CD4-positive, alpha-beta T cell (primary cell): ENCODE measurements around the gene MAN2A1. TPM values are rescaled to one million over a fixed set of nuclear protein-coding genes. Genes with fewer than 3 reads are reported as not detected.
"Not testable (repeated sequence)": the region's sequence is repeated elsewhere in the genome, so short reads cannot be mapped to it uniquely, and the experiment has no call there.

Experiments
- ATAC-seq: fragments of 200-7000 bp; cut with Tn5 transposase; one replicate; pipeline ENCODE4 v1.10.0; 2022; ENCODE audit warnings: mild to moderate bottlenecking; ENCODE audit not compliant: poor library complexity
- CTCF ChIA-PET: fragments of 350-600 bp; sonication (Branson Sonifier 250); formaldehyde crosslinking; loops from one replicate; lab custom pipeline; 2021; ENCODE audit warnings: antibody characterized with exemption, inconsistent platforms; lab: Charles Lee
- POLR2A ChIA-PET: fragments of 350-600 bp; sonication (Branson Sonifier 250); formaldehyde crosslinking; loops from one replicate; lab custom pipeline; 2021; ENCODE audit warnings: antibody characterized with exemption, inconsistent platforms; lab: Charles Lee
- DNase-seq, 14 experiments: peaks; one replicate each; pipeline ENCODE4 v3.0.0-alpha.2; 2013 to 2020; ENCODE audit warnings: mixed read lengths in 2 of 14
- H3K27ac ChIP-seq, 2 donors: one replicate each; pipeline versions ENCODE4 v1.5.1 to v1.7.0; 2013; ENCODE audit warnings: low read length in 2 of 2, low read depth in 1 of 2, mild to moderate bottlenecking in 1 of 2
- H3K27me3 ChIP-seq, 2 experiments: 1 replicate in 1 of 2; 2 replicates in 1 of 2; pipeline versions ENCODE4 v1.6.1 to v1.7.0; 2013; ENCODE audit warnings: low read length in 2 of 2, control low read depth in 1 of 2, mild to moderate bottlenecking in 1 of 2, moderate library complexity in 1 of 2; ENCODE audit not compliant: insufficient read depth in 2 of 2, control insufficient read depth in 1 of 2
- H3K36me3 ChIP-seq: one replicate; pipeline ENCODE4 v1.6.1; 2013; ENCODE audit warnings: low read length, control low read depth; ENCODE audit not compliant: insufficient read depth
- H3K4me1 ChIP-seq: one replicate; pipeline ENCODE4 v1.6.1; 2013; ENCODE audit warnings: low read length, control low read depth; ENCODE audit not compliant: insufficient read depth
- H3K4me3 ChIP-seq: one replicate; pipeline ENCODE4 v1.5.1; 2013; ENCODE audit warnings: mild to moderate bottlenecking, low read length, moderate library complexity
- H3K9me3 ChIP-seq, 2 experiments: 1 replicate in 1 of 2; 2 replicates in 1 of 2; pipeline versions ENCODE4 v1.6.1 to v1.7.0; 2013; ENCODE audit warnings: low read length in 2 of 2, mild to moderate bottlenecking in 2 of 2, control low read depth in 1 of 2, moderate library complexity in 1 of 2; ENCODE audit not compliant: control insufficient read depth in 1 of 2, insufficient read depth in 1 of 2
- H3K27ac Mint-ChIP-seq: one replicate; pipeline ENCODE4 v1.8.0; 2020; ENCODE audit warnings: mixed read lengths
- H3K27me3 Mint-ChIP-seq: one replicate; pipeline ENCODE4 v1.8.0; 2021; ENCODE audit warnings: mixed read lengths
- H3K36me3 Mint-ChIP-seq: one replicate; pipeline ENCODE4 v1.8.0; 2021; ENCODE audit warnings: low read depth, mixed read lengths
- H3K4me1 Mint-ChIP-seq: one replicate; pipeline ENCODE4 v1.8.0; 2021; ENCODE audit warnings: low read depth, mixed read lengths
- H3K4me3 Mint-ChIP-seq: one replicate; pipeline ENCODE4 v1.8.0; 2020; ENCODE audit warnings: mild to moderate bottlenecking, mixed read lengths
- H3K9me3 Mint-ChIP-seq: one replicate; pipeline ENCODE4 v1.8.0; 2020; ENCODE audit warnings: mixed read lengths
- intact Hi-C, 2 experiments: fragments of 100-400 bp; cut with DNase I in 1 of 2; cut with micrococcal nuclease in 1 of 2; formaldehyde crosslinking; loops; one replicate each; pipeline versions ENCODE4 v1.15.1 to v1.9.0; 2023 to 2025; cut with DNase I, micrococcal nuclease
- total RNA-seq, 174 experiments: library from RNA in 2 of 174; stranded (reverse) in 2 of 174; gene quantifications; one replicate each; pipeline ENCODE4 v1.2.3 and lab custom pipeline; 2021 to 2026
- TF ChIP-seq, protein P1 (sequence below): fragments of 200-600 bp; IDR thresholded peaks from one replicate; pipeline ENCODE4 v1.8.0; 2022; ENCODE audit warnings: antibody characterized with exemption, mild to moderate bottlenecking

Gene MAN2A1
- total RNA-seq, 2 experiments from 2014 or later: 50.6 to 52.7 TPM

DNA sequence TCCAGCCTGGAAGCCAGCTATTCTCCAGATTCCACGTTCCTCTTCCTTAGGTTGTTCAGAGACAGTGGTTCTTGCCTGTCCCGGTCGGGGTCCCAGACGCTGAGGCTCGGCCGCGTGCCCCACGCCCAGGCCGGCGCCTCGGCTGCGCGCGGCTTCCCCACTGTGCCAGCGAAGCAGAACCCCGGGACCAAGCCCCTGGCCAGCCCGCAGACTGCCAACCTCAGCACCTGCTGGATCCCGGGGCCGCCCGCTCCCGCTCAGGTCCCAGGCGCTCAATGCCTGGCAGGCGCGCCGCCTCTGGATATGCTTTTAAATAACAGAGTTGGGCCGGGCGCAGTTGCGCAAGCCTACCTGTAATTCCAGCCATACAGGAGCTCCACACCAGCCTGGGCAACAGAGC is 195.5 kb downstream of the MAN2A1 start:
- Histone ChIP-seq H3K9me3 (peaks cover 0 to 17% of the 10 kb centered on the region in 2 experiments), H3K4me3 (no peak overlapping the region), H3K36me3 (no peaks in the 10 kb centered on the region), H3K27me3 (no peaks in the 10 kb centered on the region), H3K27ac (no peak overlapping the region), H3K4me1 (no peaks in the 10 kb centered on the region)
- Mint-ChIP-seq H3K4me3 (no peak overlapping the region), H3K4me1 (peaks cover 43% of the 10 kb centered on the region), H3K27ac (no peak overlapping the region), H3K36me3 (no peaks in the 10 kb centered on the region), H3K9me3 (no peaks in the 10 kb centered on the region), H3K27me3 (no peaks in the 10 kb centered on the region)
- intact Hi-C loops: no loop called here
- DNase-seq (no peak), ATAC-seq (no peak)
- ChIA-PET POLR2A (no interaction called here), CTCF (no interaction called here)
- TF ChIP-seq, protein P1, sequence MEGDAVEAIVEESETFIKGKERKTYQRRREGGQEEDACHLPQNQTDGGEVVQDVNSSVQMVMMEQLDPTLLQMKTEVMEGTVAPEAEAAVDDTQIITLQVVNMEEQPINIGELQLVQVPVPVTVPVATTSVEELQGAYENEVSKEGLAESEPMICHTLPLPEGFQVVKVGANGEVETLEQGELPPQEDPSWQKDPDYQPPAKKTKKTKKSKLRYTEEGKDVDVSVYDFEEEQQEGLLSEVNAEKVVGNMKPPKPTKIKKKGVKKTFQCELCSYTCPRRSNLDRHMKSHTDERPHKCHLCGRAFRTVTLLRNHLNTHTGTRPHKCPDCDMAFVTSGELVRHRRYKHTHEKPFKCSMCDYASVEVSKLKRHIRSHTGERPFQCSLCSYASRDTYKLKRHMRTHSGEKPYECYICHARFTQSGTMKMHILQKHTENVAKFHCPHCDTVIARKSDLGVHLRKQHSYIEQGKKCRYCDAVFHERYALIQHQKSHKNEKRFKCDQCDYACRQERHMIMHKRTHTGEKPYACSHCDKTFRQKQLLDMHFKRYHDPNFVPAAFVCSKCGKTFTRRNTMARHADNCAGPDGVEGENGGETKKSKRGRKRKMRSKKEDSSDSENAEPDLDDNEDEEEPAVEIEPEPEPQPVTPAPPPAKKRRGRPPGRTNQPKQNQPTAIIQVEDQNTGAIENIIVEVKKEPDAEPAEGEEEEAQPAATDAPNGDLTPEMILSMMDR: no peak

DNA sequence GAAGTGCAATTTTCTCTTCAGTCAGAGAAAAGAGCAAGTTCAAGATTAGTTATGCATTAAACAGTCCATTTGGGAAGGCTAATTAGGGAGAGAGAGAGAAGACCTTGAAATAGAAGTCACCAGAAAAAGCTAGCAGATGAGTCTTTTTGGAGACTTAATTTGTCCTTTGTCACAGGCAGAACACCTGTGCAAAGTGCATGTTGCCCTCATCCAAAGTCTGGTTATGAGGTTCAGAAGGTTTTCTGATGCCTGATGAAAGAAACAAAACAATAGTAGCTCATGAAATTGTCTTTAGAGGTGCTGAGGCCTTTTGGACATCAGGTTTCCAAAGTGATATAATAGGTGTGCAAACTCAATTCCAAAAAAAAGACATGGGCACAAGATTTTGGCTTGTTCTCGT is 199.3 kb downstream of the MAN2A1 start:
- DNase-seq (no peak), ATAC-seq (no peak)
- Mint-ChIP-seq H3K27me3 (no peaks in the 10 kb centered on the region), H3K9me3 (peaks cover 2% of the 10 kb centered on the region), H3K27ac (no peak overlapping the region), H3K4me3 (no peak overlapping the region), H3K4me1 (peaks cover 24% of the 10 kb centered on the region), H3K36me3 (no peaks in the 10 kb centered on the region)
- Histone ChIP-seq H3K27ac (no peak overlapping the region), H3K27me3 (no peaks in the 10 kb centered on the region), H3K36me3 (no peaks in the 10 kb centered on the region), H3K4me3 (no peak overlapping the region), H3K4me1 (no peaks in the 10 kb centered on the region), H3K9me3 (peaks cover 0 to 16% of the 10 kb centered on the region in 2 experiments)
- TF ChIP-seq, protein P1: no peak
- ChIA-PET POLR2A (interaction anchor here (1.5 kb wide), 1 partner anchor 32 kb away, joined by 4 read pairs; no protein-coding TSS in a partner anchor), CTCF (no interaction called here)
- intact Hi-C loops: no loop called here

DNA sequence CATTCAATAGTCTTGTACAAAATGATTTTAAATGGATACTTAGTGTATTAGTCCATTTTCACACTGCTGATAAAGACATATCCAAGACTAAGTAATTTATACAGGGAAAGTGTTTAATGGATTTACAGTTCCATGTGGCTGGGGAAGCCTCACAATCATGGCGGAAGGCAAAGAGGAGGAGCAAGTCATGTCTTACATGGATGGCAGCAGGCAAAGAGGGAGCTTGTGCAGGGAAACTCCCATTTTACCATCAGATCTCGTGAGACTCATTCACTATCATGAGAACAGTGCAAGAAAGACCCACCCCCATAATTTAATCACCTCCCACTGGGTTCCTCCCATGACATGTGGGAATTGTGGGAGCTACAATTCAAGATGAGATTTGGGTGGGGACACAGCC is 203.5 kb downstream of the MAN2A1 start:
- H3K36me3 Mint-ChIP-seq, H3K27ac Mint-ChIP-seq, H3K9me3 ChIP-seq, H3K27me3 Mint-ChIP-seq, H3K4me1 ChIP-seq, H3K27me3 ChIP-seq, H3K4me3 ChIP-seq, ATAC-seq, DNase-seq, intact Hi-C loops, H3K36me3 ChIP-seq, H3K9me3 Mint-ChIP-seq, H3K4me3 Mint-ChIP-seq, CTCF ChIA-PET, H3K27ac ChIP-seq: not testable (repeated sequence)
- peaks cover 21% of the 10 kb centered on the region for H3K4me1 Mint-ChIP-seq
- POLR2A ChIA-PET: interaction anchor here (1.0 to 2.0 kb wide), 3 partner anchors 21 to 28 kb away, joined by 3 to 6 read pairs (median 3); no protein-coding TSS in a partner anchor
